PC-3 (cell line): ENCODE results near the gene SCOC.

Experiments
- EZH2 ChIP-seq: fragments of 300-600 bp; sonication (generic); IDR thresholded peaks from one replicate; pipeline ENCODE4 v1.6.1; 2017; ENCODE audit warnings: antibody characterized with exemption, mild to moderate bottlenecking, low read length; ENCODE audit not compliant: unreplicated experiment
- TF ChIP-seq, protein P1 (sequence below): fragments of 300-600 bp; sonication (generic); conservative IDR thresholded peaks from 2 replicates; pipeline ENCODE4 v1.5.1; 2017; ENCODE audit warnings: antibody characterized with exemption, low read depth, mild to moderate bottlenecking, low read length

DNA sequence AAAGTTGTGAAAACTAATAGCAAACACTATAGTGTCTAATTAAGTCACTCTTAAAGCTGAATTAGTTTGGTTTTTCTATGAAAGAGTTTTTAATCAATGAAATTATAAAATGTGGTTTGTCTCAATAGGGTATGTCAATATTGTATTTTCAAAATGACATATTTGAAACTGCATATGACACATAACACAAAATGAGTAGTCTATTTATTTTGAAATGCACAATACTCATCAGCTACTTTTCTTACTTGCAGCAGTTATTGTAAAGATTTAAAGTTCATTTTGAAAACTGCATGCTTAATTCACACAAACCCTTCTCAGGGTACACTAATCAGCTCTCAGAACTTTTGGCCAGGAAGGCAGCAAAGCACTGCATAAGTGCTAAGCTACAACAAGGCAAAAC lies 32.8 kb downstream of the SCOC start:
- TF ChIP-seq, protein P1, sequence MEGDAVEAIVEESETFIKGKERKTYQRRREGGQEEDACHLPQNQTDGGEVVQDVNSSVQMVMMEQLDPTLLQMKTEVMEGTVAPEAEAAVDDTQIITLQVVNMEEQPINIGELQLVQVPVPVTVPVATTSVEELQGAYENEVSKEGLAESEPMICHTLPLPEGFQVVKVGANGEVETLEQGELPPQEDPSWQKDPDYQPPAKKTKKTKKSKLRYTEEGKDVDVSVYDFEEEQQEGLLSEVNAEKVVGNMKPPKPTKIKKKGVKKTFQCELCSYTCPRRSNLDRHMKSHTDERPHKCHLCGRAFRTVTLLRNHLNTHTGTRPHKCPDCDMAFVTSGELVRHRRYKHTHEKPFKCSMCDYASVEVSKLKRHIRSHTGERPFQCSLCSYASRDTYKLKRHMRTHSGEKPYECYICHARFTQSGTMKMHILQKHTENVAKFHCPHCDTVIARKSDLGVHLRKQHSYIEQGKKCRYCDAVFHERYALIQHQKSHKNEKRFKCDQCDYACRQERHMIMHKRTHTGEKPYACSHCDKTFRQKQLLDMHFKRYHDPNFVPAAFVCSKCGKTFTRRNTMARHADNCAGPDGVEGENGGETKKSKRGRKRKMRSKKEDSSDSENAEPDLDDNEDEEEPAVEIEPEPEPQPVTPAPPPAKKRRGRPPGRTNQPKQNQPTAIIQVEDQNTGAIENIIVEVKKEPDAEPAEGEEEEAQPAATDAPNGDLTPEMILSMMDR, result no peak
- TF ChIP-seq EZH2, result no peak
